KMS-11 (cell line): ENCODE data around the gene MEGF11.

Experiments
- H2AFZ ChIP-seq: fragments of 200-600 bp; sonication (generic); 2 replicates; pipeline ENCODE4 v1.6.1; 2016; ENCODE audit warnings: antibody characterized with exemption, mixed run types, low read depth
- H3K27ac ChIP-seq: fragments of 200-600 bp; sonication (generic); 2 replicates; pipeline ENCODE4 v1.6.1; 2016; ENCODE audit warnings: mild to moderate bottlenecking, mixed run types
- H3K27me3 ChIP-seq: fragments of 200-600 bp; sonication (generic); 2 replicates; pipeline ENCODE4 v1.6.1; 2017; ENCODE audit warnings: mild to moderate bottlenecking, low read depth, mixed run types, moderate library complexity; ENCODE audit not compliant: insufficient read depth
- H3K36me3 ChIP-seq: fragments of 200-600 bp; sonication (generic); 2 replicates; pipeline ENCODE4 v1.6.1; 2017; ENCODE audit warnings: mild to moderate bottlenecking, mixed run types; ENCODE audit not compliant: insufficient read depth
- H3K4me1 ChIP-seq: fragments of 200-600 bp; sonication (generic); 2 replicates; pipeline ENCODE4 v1.6.1; 2016; ENCODE audit warnings: mild to moderate bottlenecking, low read depth, mixed run types; ENCODE audit not compliant: poor library complexity, severe bottlenecking
- H3K4me2 ChIP-seq: fragments of 200-600 bp; sonication (generic); 2 replicates; pipeline ENCODE4 v1.7.0; 2016; ENCODE audit warnings: mild to moderate bottlenecking, mixed run types
- H3K4me3 ChIP-seq: fragments of 200-600 bp; sonication (generic); IDR thresholded peaks from 2 replicates; pipeline ENCODE4 v1.6.1; 2017; ENCODE audit warnings: low read depth, low read length, mixed read lengths; ENCODE audit not compliant: insufficient read depth
- H3K79me2 ChIP-seq: fragments of 200-600 bp; sonication (generic); 2 replicates; pipeline ENCODE4 v1.6.1; 2016; ENCODE audit warnings: low read depth, mixed run types; ENCODE audit not compliant: insufficient read depth
- H3K9ac ChIP-seq: fragments of 200-600 bp; sonication (generic); 2 replicates; pipeline ENCODE4 v1.6.1; 2016; ENCODE audit warnings: mild to moderate bottlenecking, mixed run types
- H4K20me1 ChIP-seq: fragments of 200-600 bp; sonication (generic); 2 replicates; pipeline ENCODE4 v1.6.1; 2016; ENCODE audit warnings: mild to moderate bottlenecking, mixed run types; ENCODE audit not compliant: insufficient read depth
- TF ChIP-seq, protein P1 (sequence below): fragments of 200-600 bp; sonication (generic); conservative IDR thresholded peaks from 2 replicates; pipeline ENCODE4 v1.6.1; 2017; ENCODE audit warnings: low read depth, mild to moderate bottlenecking, antibody characterized with exemption, low read length, moderate library complexity, mixed read lengths

The MEGF11 gene

DNA sequence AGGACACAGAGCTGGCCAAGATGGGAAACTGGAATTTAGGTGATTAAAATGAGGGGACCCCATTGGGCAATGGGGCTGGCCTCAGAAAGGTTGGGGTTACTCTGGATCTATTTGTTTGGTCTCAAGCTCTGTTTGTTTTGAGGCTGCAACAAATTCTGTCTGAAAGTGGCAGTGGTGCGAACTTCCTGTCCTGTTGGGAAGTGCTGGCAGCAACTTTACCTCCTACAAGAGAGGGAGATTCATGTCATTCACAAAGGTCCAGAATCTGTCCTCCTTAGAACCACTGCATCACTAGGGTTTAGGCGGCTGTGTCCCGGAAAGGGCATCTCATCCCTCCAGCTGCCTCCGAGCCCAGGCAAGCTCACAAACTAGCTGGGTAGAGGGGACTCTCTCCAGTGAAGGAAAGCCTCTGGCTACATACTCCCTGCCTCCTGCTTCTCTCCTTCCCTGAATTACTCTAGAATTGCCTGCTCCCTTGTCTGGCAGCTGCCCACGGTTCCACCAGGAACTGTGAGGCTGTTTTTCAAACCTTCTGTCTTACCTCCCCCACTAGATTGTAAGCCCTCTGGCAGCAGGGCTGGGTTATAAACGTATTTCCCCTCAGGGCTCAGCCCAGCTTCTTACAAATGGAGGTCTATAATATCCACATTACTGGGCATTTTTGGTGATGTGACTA lies 23.6 kb downstream of the MEGF11 start:
- Histone ChIP-seq H3K79me2 (no peaks in the 10 kb centered on the region), H3K36me3 (no peaks in the 10 kb centered on the region), H2AFZ (no peak overlapping the region), H3K4me1 (no peaks in the 10 kb centered on the region), H3K27me3 (no peaks in the 10 kb centered on the region), H4K20me1 (no peaks in the 10 kb centered on the region), H3K9ac (no peak overlapping the region), H3K27ac (no peak overlapping the region), H3K4me2 (no peak overlapping the region), H3K4me3 (no peak overlapping the region)
- TF ChIP-seq, protein P1, sequence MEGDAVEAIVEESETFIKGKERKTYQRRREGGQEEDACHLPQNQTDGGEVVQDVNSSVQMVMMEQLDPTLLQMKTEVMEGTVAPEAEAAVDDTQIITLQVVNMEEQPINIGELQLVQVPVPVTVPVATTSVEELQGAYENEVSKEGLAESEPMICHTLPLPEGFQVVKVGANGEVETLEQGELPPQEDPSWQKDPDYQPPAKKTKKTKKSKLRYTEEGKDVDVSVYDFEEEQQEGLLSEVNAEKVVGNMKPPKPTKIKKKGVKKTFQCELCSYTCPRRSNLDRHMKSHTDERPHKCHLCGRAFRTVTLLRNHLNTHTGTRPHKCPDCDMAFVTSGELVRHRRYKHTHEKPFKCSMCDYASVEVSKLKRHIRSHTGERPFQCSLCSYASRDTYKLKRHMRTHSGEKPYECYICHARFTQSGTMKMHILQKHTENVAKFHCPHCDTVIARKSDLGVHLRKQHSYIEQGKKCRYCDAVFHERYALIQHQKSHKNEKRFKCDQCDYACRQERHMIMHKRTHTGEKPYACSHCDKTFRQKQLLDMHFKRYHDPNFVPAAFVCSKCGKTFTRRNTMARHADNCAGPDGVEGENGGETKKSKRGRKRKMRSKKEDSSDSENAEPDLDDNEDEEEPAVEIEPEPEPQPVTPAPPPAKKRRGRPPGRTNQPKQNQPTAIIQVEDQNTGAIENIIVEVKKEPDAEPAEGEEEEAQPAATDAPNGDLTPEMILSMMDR = no peak

DNA sequence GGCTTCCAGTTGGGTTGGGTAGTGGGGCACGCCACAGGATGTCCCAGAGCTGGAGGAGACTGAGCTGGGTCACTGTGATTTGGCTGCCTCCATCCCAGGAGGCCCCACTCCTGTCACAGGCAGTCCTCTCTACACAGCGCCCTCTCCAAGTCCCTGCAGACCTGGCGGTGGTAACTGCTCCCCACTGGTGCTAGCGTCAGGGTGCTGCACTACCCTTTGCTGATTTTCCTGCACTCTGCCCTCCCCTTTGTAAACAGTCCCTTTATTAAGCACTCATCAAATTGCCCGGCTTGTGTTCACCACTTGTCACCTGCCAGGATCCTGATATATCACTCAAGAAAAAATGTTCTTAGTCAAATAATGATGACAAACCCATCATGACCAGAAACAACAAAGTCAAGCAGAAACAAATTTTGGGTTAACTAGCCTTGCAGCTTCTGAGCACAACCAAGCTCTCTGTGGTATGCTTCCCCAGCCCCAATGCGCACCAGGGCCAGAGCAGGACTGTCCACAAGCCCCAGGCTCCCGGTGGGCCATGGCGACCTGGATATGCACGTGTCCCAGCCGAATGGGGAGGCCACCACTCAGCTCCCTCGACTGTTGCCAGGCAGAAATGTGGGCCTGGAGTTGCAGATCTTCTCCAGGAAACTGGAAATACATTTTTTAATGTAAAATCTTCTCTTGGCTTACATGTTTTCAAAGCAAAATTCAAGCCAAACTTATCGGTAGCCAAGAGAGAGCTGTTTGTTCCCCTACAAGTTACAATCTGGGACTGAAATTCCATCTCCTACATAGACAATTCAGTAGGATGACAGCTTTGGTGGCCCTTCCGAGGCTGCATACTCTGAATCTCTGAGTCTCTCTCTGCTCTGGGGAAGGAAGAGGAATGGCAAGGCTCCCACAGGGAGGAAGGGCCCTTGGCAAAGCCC lies 24.5 kb downstream of the MEGF11 start:
- Histone ChIP-seq H4K20me1 (no peaks in the 10 kb centered on the region), H3K79me2 (no peaks in the 10 kb centered on the region), H3K36me3 (no peaks in the 10 kb centered on the region), H3K27me3 (no peaks in the 10 kb centered on the region), H3K9ac (no peak overlapping the region), H3K4me1 (no peaks in the 10 kb centered on the region), H2AFZ (no peak overlapping the region), H3K4me2 (no peak overlapping the region), H3K4me3 (no peak overlapping the region), H3K27ac (no peak overlapping the region)
- TF ChIP-seq, protein P1 = no peak

DNA sequence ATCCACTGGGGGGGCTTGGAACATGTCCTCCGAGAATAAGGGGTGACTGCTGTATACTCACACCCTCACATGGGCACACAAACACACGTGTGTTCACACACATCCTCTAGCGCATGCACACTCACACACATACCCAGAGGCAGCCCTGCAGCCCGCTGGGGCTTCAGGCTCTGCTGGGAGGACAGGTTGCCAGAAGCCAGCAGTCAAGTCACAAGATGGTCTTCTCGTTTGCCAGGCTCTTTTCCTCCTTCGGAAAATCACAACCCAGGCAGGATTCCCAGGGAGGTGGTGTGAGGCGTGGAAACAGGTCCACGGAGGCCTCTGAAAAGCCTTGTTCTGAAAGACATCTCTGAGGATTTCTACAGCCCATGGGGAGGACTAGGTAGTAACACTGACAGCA lies 26.8 kb downstream of the MEGF11 start:
- Histone ChIP-seq H3K4me1 (no peaks in the 10 kb centered on the region), H3K36me3 (no peaks in the 10 kb centered on the region), H3K27ac (no peak overlapping the region), H4K20me1 (no peaks in the 10 kb centered on the region), H3K4me2 (no peak overlapping the region), H3K4me3 (no peak overlapping the region), H2AFZ (no peak overlapping the region), H3K79me2 (no peaks in the 10 kb centered on the region), H3K27me3 (no peaks in the 10 kb centered on the region), H3K9ac (no peak overlapping the region)
- TF ChIP-seq, protein P1 = no peak

DNA sequence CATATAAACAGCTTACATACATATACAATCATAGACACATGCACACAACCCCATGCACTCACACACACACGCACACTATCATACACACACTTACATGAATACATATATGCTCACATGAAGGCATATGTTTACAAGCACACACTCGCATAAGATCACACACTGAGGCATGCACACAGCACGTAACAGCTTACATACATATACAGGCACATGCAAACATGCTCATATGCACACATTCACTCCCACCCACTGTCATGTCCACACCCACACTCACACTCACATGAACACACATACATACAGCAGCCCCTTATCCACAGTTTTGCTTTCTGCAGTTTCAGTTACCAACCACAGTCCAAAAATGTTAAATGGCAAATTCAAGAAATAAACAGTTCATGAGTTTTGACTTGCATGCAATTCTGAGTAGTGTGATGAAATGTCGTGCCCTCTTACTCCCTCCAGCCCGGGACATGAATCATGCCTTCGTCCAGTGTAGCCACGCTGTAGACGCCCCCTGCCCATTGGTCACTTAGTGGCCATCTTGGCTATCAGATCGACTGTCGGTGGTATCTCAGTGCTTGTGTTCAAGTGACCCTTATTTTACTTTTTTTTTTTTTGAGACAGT lies 27.8 kb downstream of the MEGF11 start:
- Histone ChIP-seq H4K20me1 (no peaks in the 10 kb centered on the region), H3K4me3 (no peak overlapping the region), H3K4me1 (no peaks in the 10 kb centered on the region), H2AFZ (no peak overlapping the region), H3K9ac (no peak overlapping the region), H3K36me3 (no peaks in the 10 kb centered on the region), H3K27me3 (no peaks in the 10 kb centered on the region), H3K4me2 (no peak overlapping the region), H3K27ac (no peak overlapping the region), H3K79me2 (no peaks in the 10 kb centered on the region)
- TF ChIP-seq, protein P1 = no peak
